ENCODE results near the gene FOXC2.

Gene FOXC2

GRCh38 chr16:86566601-86566965 lies at the start of gene FOXC2:
TSS of gene FOXC2 (plus strand) at chr16:86566829. CDS start at chr16:86567336, 507 bp downstream.
- peaks cover 41% of the 10 kb centered on the region for H3K36me3 ChIP-seq (replicated peaks)
- DNase-seq = peak; percentile 95
- no peak for TF ChIP-seq CTCF (IDR thresholded peaks at IDR 0.05; ENCODE audit: low read depth, low read length, missing control alignments)
- no peaks in the 10 kb centered on the region for H3K27me3 ChIP-seq (replicated peaks)
- H3K27ac ChIP-seq = peak within 1 kb of the TSS; percentile 79
- H3K4me3 ChIP-seq (ENCODE audit: low read depth, low read length) = peak within 1 kb of the TSS; percentile 93
- in situ Hi-C loops (cut with HindIII; ENCODE audit: low pct_ligation_motif_present, low sequenced_read_pairs) = loop anchor here (25.0 kb wide), 1 partner anchor 721 kb away; no protein-coding TSS in a partner anchor

- TF ChIP-seq CTCF (IDR thresholded peaks at IDR 0.05; ENCODE audit: low read depth, low read length, missing control alignments) = no peak
- in situ Hi-C loops (cut with HindIII; ENCODE audit: low pct_ligation_motif_present, low sequenced_read_pairs) = loop anchor here (10.0 to 25.0 kb wide), 2 partner anchors 180 to 442 kb away; no protein-coding TSS in a partner anchor
- Histone ChIP-seq H3K4me3 (ENCODE audit: low read depth, low read length) (no peak overlapping the region), H3K36me3 (replicated peaks) (no peaks in the 10 kb centered on the region), H3K27ac (no peak overlapping the region), H3K27me3 (replicated peaks) (peaks cover 50% of the 10 kb centered on the region)
- no peak for DNase-seq
These were observed 49.6 kb upstream of the FOXC2 start for GRCh38 chr16:86517033-86517432.

- in situ Hi-C loops (cut with HindIII; ENCODE audit: low pct_ligation_motif_present, low sequenced_read_pairs) = loop anchor here (10.0 to 25.0 kb wide), 2 partner anchors 180 to 443 kb away; no protein-coding TSS in a partner anchor
These were observed 48.9 kb upstream of the FOXC2 start for GRCh38 chr16:86517652-86518258.

GRCh38 chr16:86519007-86519648 lies 47.5 kb upstream of the FOXC2 start:
- in situ Hi-C loops (cut with HindIII; ENCODE audit: low pct_ligation_motif_present, low sequenced_read_pairs) = loop anchor here (10.0 to 25.0 kb wide), 2 partner anchors 182 to 444 kb away; no protein-coding TSS in a partner anchor
- no peak for DNase-seq
- Histone ChIP-seq H3K27me3 (replicated peaks) (peaks cover 34% of the 10 kb centered on the region), H3K36me3 (replicated peaks) (no peaks in the 10 kb centered on the region), H3K27ac (no peak overlapping the region), H3K4me3 (ENCODE audit: low read depth, low read length) (no peak overlapping the region)
- TF ChIP-seq CTCF (IDR thresholded peaks at IDR 0.05; ENCODE audit: low read depth, low read length, missing control alignments) = no peak

More at GRCh38 chr16:86517652-86518258, 48.9 kb upstream of the FOXC2 start:
- Histone ChIP-seq H3K36me3 (replicated peaks) (no peaks in the 10 kb centered on the region), H3K4me3 (ENCODE audit: low read depth, low read length) (no peak overlapping the region), H3K27ac (no peak overlapping the region), H3K27me3 (replicated peaks) (peaks cover 43% of the 10 kb centered on the region)
- peak; percentile 94 for TF ChIP-seq CTCF (IDR thresholded peaks at IDR 0.05; ENCODE audit: low read depth, low read length, missing control alignments)
- peak; percentile 53 for DNase-seq

GRCh38 chr16:86519649-86520316 lies 46.8 kb upstream of the FOXC2 start:
- peak; percentile 95 for TF ChIP-seq CTCF (IDR thresholded peaks at IDR 0.05; ENCODE audit: low read depth, low read length, missing control alignments)
- H3K36me3 ChIP-seq (replicated peaks) = no peaks in the 10 kb centered on the region
- H3K4me3 ChIP-seq (ENCODE audit: low read depth, low read length) = no peak overlapping the region
- in situ Hi-C loops (cut with HindIII; ENCODE audit: low pct_ligation_motif_present, low sequenced_read_pairs) = loop anchor here (10.0 to 25.0 kb wide), 2 partner anchors 182 to 445 kb away; no protein-coding TSS in a partner anchor
- peak; percentile 35 for DNase-seq
- peaks cover 31% of the 10 kb centered on the region for H3K27me3 ChIP-seq (replicated peaks)
- H3K27ac ChIP-seq = no peak overlapping the region
